Vagina (tissue), 2 donors: Measurements from ENCODE around the gene TSC22D1.

Source experiments
- CTCF ChIP-seq, 3 experiments: fragments of 450-650 bp in 2 of 3; fragments of 200-600 bp in 1 of 3; sonication (generic) in 1 of 3; IDR thresholded peaks; one replicate each; pipeline ENCODE4 v1.5.1; 2017 to 2019; ENCODE audit warnings: antibody characterized with exemption in 3 of 3, mild to moderate bottlenecking in 2 of 3, moderate library complexity in 2 of 3
- POLR2AphosphoS5 ChIP-seq, 2 donors: sonication (generic); formaldehyde crosslinking; IDR thresholded peaks; one replicate each; pipeline ENCODE4 v1.9.0; 2017; ENCODE audit warnings: antibody characterized with exemption in 2 of 2, mild to moderate bottlenecking in 2 of 2, low read depth in 1 of 2; ENCODE audit not compliant: insufficient read depth in 1 of 2

DNA sequence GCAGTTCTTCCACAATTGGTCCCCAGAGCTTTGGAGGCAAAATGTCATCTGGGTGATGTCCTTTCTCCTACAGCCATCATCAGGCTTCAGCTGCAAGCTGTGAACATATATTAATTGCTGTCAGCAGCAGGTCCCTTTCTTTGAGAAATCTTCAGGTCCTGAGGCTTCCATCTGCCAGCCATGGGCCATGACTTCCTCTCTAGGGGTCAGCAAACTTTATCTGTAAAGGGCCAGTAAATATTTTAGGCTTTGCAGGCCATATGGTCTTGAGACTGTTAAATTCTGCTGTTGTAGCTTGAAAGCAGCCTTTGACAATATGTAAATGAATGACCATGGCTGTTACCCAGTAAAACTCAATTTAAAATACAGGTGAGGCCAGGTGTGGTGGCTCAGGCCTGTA lies 175.4 kb downstream of the TSC22D1 start:
- TF ChIP-seq CTCF (IDR thresholded peaks at IDR 0.05), result no peak
- no peak for TF ChIP-seq POLR2AphosphoS5 (IDR thresholded peaks at IDR 0.05; ENCODE audit: insufficient read depth in 1 of 2, low read depth in 1 of 2)
